ELF-1 (cell line): ENCODE results near the gene ZBTB40.

ENCODE experiments used
- DNase-seq: peaks from one replicate; pipeline ENCODE4 v3.0.0-alpha.2; 2016; ENCODE audit warnings: low read depth, low spot score

Gene ZBTB40

GRCh38 chr1:22531251-22531650, 79.6 kb downstream of the ZBTB40 start:
- DNase-seq, result no peak

GRCh38 chr1:22533244-22533895, 81.7 kb downstream of the ZBTB40 start:
- DNase-seq, result no peak

- DNase-seq, result no peak
Measured at GRCh38 chr1:22534951-22535350, 83.3 kb downstream of the ZBTB40 start.

- DNase-seq, result no peak
Measured at GRCh38 chr1:22535399-22535798, 83.7 kb downstream of the ZBTB40 start.

- no peak for DNase-seq
Measured at GRCh38 chr1:22536506-22536905, 84.9 kb downstream of the ZBTB40 start.

GRCh38 chr1:22537441-22538139, 85.9 kb downstream of the ZBTB40 start:
- no peak for DNase-seq

- DNase-seq, result no peak
Measured at GRCh38 chr1:22539510-22540118, 88.0 kb downstream of the ZBTB40 start.

- DNase-seq, result no peak
Measured at GRCh38 chr1:22540337-22540736, 88.7 kb downstream of the ZBTB40 start.

- no peak for DNase-seq
Measured at GRCh38 chr1:22542886-22543285, 91.2 kb downstream of the ZBTB40 start.

GRCh38 chr1:22543679-22544078, 92.0 kb downstream of the ZBTB40 start:
- DNase-seq, result no peak

GRCh38 chr1:22544606-22545005, 93.0 kb downstream of the ZBTB40 start:
- no peak for DNase-seq

- no peak for DNase-seq
Measured at GRCh38 chr1:22545141-22545540, 93.5 kb downstream of the ZBTB40 start.

GRCh38 chr1:22547186-22547817, 95.7 kb downstream of the ZBTB40 start:
- DNase-seq, result no peak

- no peak for DNase-seq
Measured at GRCh38 chr1:22547818-22548462, 96.3 kb downstream of the ZBTB40 start.

- DNase-seq, result no peak
Measured at GRCh38 chr1:22550021-22550420, 98.4 kb downstream of the ZBTB40 start.

- DNase-seq, result no peak
Measured at GRCh38 chr1:22551591-22551990, 99.9 kb downstream of the ZBTB40 start.

- no peak for DNase-seq
Measured at GRCh38 chr1:22552021-22552420, 100.4 kb downstream of the ZBTB40 start.

GRCh38 chr1:22553104-22553880, 101.6 kb downstream of the ZBTB40 start:
- DNase-seq, result no peak

- DNase-seq, result no peak
Measured at GRCh38 chr1:22553991-22554522, 102.4 kb downstream of the ZBTB40 start.

GRCh38 chr1:22555371-22555656, 103.7 kb downstream of the ZBTB40 start:
- DNase-seq, result no peak
